GM18507 (cell line): ENCODE data around the gene BRD8.
"Not testable (repeated sequence)": the region's sequence is repeated elsewhere in the genome, so short reads cannot be mapped to it uniquely, and the experiment has no call there.

Source experiments
- DNase-seq: peaks from one replicate; pipeline ENCODE4 v3.0.0; 2011; ENCODE audit warnings: low read depth; ENCODE audit not compliant: insufficient read length; ENCODE audit errors: extremely low spot score
- FAIRE-seq: peaks from 2 replicates; lab custom pipeline; 2011; peaks lifted over from hg19 to GRCh38; lab: Jason Lieb, UNC

BRD8 gene

GRCh38 chr5:138163721-138164120 is 14.7 kb downstream of the BRD8 start:
- no peak for DNase-seq
- no peak for FAIRE-seq

- FAIRE-seq (no peak), DNase-seq (no peak)
Measured at GRCh38 chr5:138160706-138161105, 17.7 kb downstream of the BRD8 start.

GRCh38 chr5:138159666-138160065 is 18.8 kb downstream of the BRD8 start:
- FAIRE-seq, result no peak
- no peak for DNase-seq

GRCh38 chr5:138157626-138158025 is 20.8 kb downstream of the BRD8 start:
- DNase-seq, result no peak
- FAIRE-seq, result no peak

- not testable (repeated sequence) for FAIRE-seq, DNase-seq
Measured at GRCh38 chr5:138155977-138156376, 22.5 kb downstream of the BRD8 start.

- FAIRE-seq, result no peak
- no peak for DNase-seq
Measured at GRCh38 chr5:138149530-138149929, 28.9 kb downstream of the BRD8 start.

GRCh38 chr5:138148811-138149210 is 29.6 kb downstream of the BRD8 start:
- DNase-seq (no peak), FAIRE-seq (no peak)

- FAIRE-seq, DNase-seq: not testable (repeated sequence)
Measured at GRCh38 chr5:138143578-138143977, 34.9 kb downstream of the BRD8 start.

- DNase-seq (no peak), FAIRE-seq (no peak)
Measured at GRCh38 chr5:138141734-138142133, 36.7 kb downstream of the BRD8 start.

GRCh38 chr5:138140268-138140667 is 38.2 kb downstream of the BRD8 start:
- FAIRE-seq, result no peak
- DNase-seq, result no peak

- no peak for DNase-seq
- no peak for FAIRE-seq
Measured at GRCh38 chr5:138139781-138140090, 38.7 kb downstream of the BRD8 start.

- no peak for FAIRE-seq
- DNase-seq, result no peak
Measured at GRCh38 chr5:138138949-138139780, 39.3 kb downstream of the BRD8 start, which contains the start of gene NME5. Gene NME5 (minus strand): TSS chr5:138139428. CDS start chr5:138138780, 648 bp downstream.

GRCh38 chr5:138132543-138132942 is 45.9 kb downstream of the BRD8 start:
- no peak for FAIRE-seq
- DNase-seq, result no peak

GRCh38 chr5:138129347-138129746 is 49.1 kb downstream of the BRD8 start:
- DNase-seq (no peak), FAIRE-seq (no peak)

- FAIRE-seq (no peak), DNase-seq (no peak)
Measured at GRCh38 chr5:138128334-138128733, 50.1 kb downstream of the BRD8 start.

- FAIRE-seq (no peak), DNase-seq (no peak)
Measured at GRCh38 chr5:138115254-138115653, 63.2 kb downstream of the BRD8 start.

- DNase-seq (no peak), FAIRE-seq (no peak)
Measured at GRCh38 chr5:138111937-138112336, 66.5 kb downstream of the BRD8 start.

GRCh38 chr5:138111181-138111580 is 67.2 kb downstream of the BRD8 start:
- no peak for DNase-seq

GRCh38 chr5:138110266-138110963 is 68.0 kb downstream of the BRD8 start:
- DNase-seq (no peak), FAIRE-seq (no peak)

More at GRCh38 chr5:138111181-138111580, 67.2 kb downstream of the BRD8 start:
- no peak for FAIRE-seq

GRCh38 chr5:138109463-138110265 is 68.8 kb downstream of the BRD8 start:
- FAIRE-seq, result no peak
- DNase-seq, result no peak
